22Rv1 (cell line): ENCODE results near the gene IRX4.

Experiments
- H3K27ac ChIP-seq: fragments of 450-650 bp; 2 replicates; pipeline ENCODE4 v1.5.1; 2017
- ZFX ChIP-seq: fragments of 450-650 bp; IDR thresholded peaks from 2 replicates; pipeline ENCODE4 v1.6.1; 2017; ENCODE audit warnings: antibody characterized with exemption, borderline replicate concordance
- TF ChIP-seq, protein P1 (sequence below): fragments of 450-650 bp; IDR thresholded peaks from 2 replicates; pipeline ENCODE4 v1.5.1; 2017; ENCODE audit warnings: mild to moderate bottlenecking

IRX4 gene

DNA sequence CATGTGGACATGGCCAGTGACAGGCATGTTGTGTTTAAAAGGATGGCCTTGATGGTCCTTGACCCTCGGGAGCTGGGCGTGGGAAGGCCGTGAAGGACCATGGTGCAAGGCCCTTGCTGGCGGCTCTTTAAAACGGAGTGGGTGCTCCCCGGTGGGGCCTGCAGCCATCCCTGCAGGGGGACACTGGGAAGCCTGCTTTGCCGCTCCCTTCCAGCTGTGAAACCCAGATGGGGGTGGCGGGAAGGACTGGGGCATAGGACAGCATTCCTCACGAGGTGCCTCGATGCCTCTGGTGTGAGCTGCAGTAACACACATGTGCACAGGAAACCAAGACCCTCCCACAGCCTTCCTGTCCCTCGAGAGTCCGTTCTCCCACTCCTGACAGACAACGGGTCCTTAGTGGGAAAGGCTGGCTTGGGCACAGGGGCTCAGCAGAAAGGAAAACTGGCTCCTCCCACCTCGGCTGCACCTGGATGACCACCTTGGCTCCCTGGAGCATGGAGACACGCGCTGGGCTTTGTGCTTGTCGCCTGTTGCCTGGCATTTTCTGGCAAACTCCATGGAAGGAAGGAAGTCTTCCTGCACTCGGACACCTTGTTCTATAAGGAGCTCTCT lies 30.3 kb upstream of the IRX4 start:
- no peak for TF ChIP-seq ZFX
- TF ChIP-seq, protein P1, sequence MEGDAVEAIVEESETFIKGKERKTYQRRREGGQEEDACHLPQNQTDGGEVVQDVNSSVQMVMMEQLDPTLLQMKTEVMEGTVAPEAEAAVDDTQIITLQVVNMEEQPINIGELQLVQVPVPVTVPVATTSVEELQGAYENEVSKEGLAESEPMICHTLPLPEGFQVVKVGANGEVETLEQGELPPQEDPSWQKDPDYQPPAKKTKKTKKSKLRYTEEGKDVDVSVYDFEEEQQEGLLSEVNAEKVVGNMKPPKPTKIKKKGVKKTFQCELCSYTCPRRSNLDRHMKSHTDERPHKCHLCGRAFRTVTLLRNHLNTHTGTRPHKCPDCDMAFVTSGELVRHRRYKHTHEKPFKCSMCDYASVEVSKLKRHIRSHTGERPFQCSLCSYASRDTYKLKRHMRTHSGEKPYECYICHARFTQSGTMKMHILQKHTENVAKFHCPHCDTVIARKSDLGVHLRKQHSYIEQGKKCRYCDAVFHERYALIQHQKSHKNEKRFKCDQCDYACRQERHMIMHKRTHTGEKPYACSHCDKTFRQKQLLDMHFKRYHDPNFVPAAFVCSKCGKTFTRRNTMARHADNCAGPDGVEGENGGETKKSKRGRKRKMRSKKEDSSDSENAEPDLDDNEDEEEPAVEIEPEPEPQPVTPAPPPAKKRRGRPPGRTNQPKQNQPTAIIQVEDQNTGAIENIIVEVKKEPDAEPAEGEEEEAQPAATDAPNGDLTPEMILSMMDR = no peak
- no peak overlapping the region for H3K27ac ChIP-seq

DNA sequence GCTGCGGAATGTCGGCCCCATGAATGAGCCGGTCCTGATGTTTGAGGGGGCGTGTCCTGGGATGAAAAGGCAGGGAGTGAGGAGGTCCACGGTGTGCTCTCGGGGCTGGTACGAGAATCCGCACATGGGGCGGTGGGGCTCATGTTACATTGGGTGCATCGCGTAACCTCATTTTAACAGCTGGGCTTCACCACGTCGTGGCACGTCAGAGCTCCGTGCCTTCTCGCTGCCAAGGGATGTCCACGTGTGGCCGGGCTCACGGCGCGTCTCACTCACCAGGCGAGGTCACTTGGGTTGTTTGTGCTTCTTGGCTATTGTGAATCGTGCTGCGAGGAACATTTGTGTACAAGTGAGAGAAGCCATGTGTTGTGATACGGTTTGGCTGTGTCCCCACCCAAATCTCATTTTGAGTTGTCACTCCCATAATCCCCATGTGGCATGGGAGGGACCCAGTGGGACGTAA lies 29.1 kb upstream of the IRX4 start:
- no peak overlapping the region for H3K27ac ChIP-seq

DNA sequence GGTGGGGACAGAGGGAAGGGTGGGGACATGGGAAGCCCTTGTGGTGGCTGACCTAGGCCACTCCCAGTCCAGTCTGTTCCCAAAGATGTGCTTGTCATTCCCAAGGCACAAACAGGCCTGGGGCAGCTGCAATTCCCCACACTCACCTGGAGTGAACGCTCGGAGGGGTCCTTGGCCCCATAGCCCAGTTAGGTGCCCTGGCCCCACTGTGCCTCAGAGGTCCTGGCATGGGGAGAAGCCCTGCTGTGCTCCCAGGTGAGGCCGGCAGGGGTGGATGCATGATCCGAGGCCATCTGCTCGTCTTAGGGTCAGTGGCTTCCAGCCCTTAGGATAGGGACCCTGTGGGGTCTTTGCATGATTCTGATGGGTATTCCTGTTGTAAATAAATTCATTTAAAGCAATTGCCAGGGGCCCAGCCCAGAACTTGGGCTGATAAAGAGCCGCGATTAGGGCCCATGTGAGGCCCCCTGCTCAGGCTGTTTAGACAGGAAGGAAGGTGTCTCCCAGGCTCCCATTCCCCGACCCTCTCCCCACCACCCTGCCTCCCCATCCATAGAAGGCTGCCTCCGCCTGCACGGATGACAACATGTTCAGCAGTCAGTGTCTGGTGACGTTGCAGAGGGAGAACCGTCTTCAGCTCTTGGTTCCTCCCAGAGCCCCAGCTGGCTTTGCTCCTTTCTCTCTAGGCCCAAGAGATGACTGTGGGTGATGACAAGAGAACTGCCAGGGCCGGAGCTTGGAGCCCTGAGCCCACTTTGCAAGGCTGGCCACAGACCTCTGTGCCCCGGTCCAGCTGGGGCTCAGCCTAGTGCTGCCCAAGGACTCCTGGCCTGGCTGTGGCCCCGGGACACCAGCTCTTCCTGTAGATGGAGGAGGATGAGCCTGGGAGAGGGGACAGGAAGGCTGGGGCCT lies 28.4 kb upstream of the IRX4 start:
- H3K27ac ChIP-seq = no peak overlapping the region
- TF ChIP-seq, protein P1 = no peak
- no peak for TF ChIP-seq ZFX

More for the DNA sequence above, 29.1 kb upstream of the IRX4 start:
- no peak for TF ChIP-seq ZFX
- TF ChIP-seq, protein P1 = no peak

DNA sequence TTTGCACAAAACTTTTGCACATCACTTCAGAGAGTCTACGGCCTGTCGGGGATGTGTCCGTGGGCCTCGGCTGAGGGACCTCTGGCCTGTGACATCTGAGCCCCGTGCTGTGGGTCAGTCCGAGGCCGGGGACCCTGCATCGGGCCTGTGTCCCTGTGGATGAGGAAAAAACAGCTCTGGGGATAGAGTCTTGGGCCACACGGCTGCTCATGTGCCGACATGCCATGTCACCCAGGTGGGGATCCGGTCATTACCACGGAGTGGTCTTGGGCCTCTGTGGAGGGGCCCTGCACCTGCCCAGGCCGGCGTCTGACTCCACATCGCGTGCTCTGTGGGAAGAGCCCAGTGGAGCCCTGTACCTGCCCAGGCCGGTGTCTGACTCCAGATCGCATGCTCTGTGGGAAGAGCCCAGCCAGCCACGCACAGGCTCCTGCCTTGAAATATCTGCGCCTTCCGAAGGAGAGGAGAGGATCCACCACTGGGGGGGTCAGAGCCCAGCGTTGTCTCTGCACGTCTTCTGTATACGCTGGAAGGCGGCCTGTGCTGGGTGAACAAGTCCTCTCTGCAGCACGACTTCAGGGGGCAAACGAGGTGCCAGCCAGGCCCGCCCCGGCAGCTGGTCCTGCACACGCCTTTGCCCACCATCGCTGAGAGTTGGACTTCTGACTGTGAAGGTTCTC lies 27.5 kb upstream of the IRX4 start:
- TF ChIP-seq, protein P1 = no peak
- TF ChIP-seq ZFX = no peak
- H3K27ac ChIP-seq = no peak overlapping the region

DNA sequence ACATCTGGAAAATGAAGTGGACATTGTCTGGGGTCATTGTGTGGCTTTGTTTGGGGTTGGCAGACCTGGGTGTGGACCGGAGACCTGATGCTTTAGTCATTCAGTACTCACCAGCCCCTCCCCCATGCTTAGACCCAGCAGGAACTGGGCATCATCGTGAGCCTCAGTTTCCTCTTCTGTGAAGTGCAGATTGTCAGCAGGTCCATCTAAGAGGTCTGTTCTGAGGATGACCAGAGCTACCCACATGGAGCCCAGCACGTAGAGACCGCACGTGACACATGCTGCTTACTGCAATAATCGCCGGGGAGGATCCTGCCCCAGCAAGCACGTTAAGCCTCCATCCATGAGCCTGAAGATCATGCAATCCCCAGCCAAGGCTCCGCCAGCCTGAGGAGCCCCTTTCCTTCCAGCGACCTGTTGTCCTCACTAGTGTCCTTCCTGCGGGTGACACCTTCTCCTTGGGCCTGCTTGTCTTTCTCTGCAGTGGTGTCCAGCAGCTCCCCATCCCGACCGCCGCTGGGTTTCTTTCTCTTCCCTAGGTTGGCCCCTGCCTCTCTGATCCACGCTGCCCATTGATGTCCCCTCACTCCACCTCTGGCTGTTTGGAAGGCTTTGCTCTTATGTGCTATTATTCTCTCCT lies 26.7 kb upstream of the IRX4 start:
- no peak for TF ChIP-seq ZFX
- TF ChIP-seq, protein P1 = no peak
- no peak overlapping the region for H3K27ac ChIP-seq

DNA sequence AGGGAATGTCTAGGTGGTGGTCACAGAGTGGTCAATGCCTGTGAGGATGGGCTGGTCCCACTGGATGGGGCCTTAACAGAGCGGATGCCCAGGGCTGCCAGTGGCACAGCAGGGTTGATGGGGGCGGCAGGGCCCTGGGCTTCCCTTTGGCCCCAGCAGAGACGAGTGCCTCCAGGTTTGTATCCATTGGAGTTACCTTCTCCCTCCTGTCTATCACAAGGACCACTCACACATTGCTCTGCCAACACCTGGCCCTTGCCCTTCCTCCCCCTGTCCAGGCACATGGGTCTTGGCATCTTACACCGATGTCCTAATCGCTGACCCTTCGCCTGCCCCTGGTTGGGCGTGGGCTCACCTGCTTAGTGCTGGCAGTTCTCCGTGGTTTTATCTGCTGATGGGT lies 26.2 kb upstream of the IRX4 start:
- no peak for TF ChIP-seq ZFX
- TF ChIP-seq, protein P1 = no peak
- no peak overlapping the region for H3K27ac ChIP-seq
